HG02870 (cell line): ENCODE results near the gene OGFOD3.

ENCODE experiments used
- ATAC-seq: cut with Tn5 transposase; IDR thresholded peaks from one replicate; pipeline ENCODE4 v1.9.1; 2021; ENCODE audit warnings: mild to moderate bottlenecking, moderate library complexity; ENCODE audit not compliant: unreplicated experiment

Gene OGFOD3

GRCh38 chr17:82342361-82343079 is 75.9 kb downstream of the OGFOD3 start:
- no peak for ATAC-seq

- ATAC-seq: no peak
These were observed 78.5 kb downstream of the OGFOD3 start for GRCh38 chr17:82339634-82340580.
